ENCODE data around the gene TBPL2.
A peak's percentile ranks its signal among the peaks of the same experiment; 100 is the strongest.
"Not testable (repeated sequence)": the region's sequence is repeated elsewhere in the genome, so short reads cannot be mapped to it uniquely, and the experiment has no call there.

Gene TBPL2

GRCh38 chr14:55430024-55430690 is 10.3 kb downstream of the TBPL2 start:
- TF ChIP-seq CTCF (IDR thresholded peaks at IDR 0.05; ENCODE audit: unreplicated experiment in 3 of 3) = peak in 2 of 3 experiments; percentile 19 to 40
- Mint-ChIP-seq H3K4me3 (no peak overlapping the region), H3K36me3 (ENCODE audit: low read depth) (no peaks in the 10 kb centered on the region), H3K27ac (no peak overlapping the region), H3K4me1 (no peaks in the 10 kb centered on the region), H3K9me3 (no peaks in the 10 kb centered on the region), H3K27me3 (ENCODE audit: low read depth) (peaks cover 11% of the 10 kb centered on the region)

GRCh38 chr14:55427439-55427838 is 13.0 kb downstream of the TBPL2 start:
- Mint-ChIP-seq H3K4me3 (no peak overlapping the region), H3K27ac (no peak overlapping the region), H3K27me3 (ENCODE audit: low read depth) (peaks cover 6% of the 10 kb centered on the region), H3K36me3 (ENCODE audit: low read depth) (no peaks in the 10 kb centered on the region), H3K9me3 (no peaks in the 10 kb centered on the region), H3K4me1 (peaks cover 7% of the 10 kb centered on the region)
- no peak for TF ChIP-seq CTCF (IDR thresholded peaks at IDR 0.05; ENCODE audit: unreplicated experiment in 3 of 3)

GRCh38 chr14:55426891-55427290 is 13.5 kb downstream of the TBPL2 start:
- no peaks in the 10 kb centered on the region for H3K36me3 Mint-ChIP-seq (ENCODE audit: low read depth)
- peaks cover 6% of the 10 kb centered on the region for H3K27me3 Mint-ChIP-seq (ENCODE audit: low read depth)
- no peak for TF ChIP-seq CTCF (IDR thresholded peaks at IDR 0.05; ENCODE audit: unreplicated experiment in 3 of 3)
- H3K27ac Mint-ChIP-seq = no peak overlapping the region
- no peak overlapping the region for H3K4me3 Mint-ChIP-seq
- peaks cover 7% of the 10 kb centered on the region for H3K4me1 Mint-ChIP-seq
- H3K9me3 Mint-ChIP-seq = no peaks in the 10 kb centered on the region

GRCh38 chr14:55425091-55425490 is 15.3 kb downstream of the TBPL2 start:
- Mint-ChIP-seq H3K9me3 (no peaks in the 10 kb centered on the region), H3K27me3 (ENCODE audit: low read depth) (peaks cover 6% of the 10 kb centered on the region), H3K4me1 (peaks cover 7% of the 10 kb centered on the region), H3K4me3 (no peak overlapping the region), H3K36me3 (ENCODE audit: low read depth) (no peaks in the 10 kb centered on the region), H3K27ac (no peak overlapping the region)
- TF ChIP-seq CTCF (IDR thresholded peaks at IDR 0.05; ENCODE audit: unreplicated experiment in 3 of 3) = no peak

- Mint-ChIP-seq H3K27me3 (ENCODE audit: low read depth) (peaks cover 6% of the 10 kb centered on the region), H3K36me3 (ENCODE audit: low read depth) (no peaks in the 10 kb centered on the region), H3K27ac (no peak overlapping the region), H3K9me3 (no peaks in the 10 kb centered on the region), H3K4me3 (no peak overlapping the region), H3K4me1 (peaks cover 7% of the 10 kb centered on the region)
- no peak for TF ChIP-seq CTCF (IDR thresholded peaks at IDR 0.05; ENCODE audit: unreplicated experiment in 3 of 3)
These were observed 16.4 kb downstream of the TBPL2 start for GRCh38 chr14:55423969-55424368.

- H3K4me1 Mint-ChIP-seq; H3K9me3 Mint-ChIP-seq; H3K36me3 Mint-ChIP-seq (ENCODE audit: low read depth); H3K27ac Mint-ChIP-seq; H3K4me3 Mint-ChIP-seq; H3K27me3 Mint-ChIP-seq (ENCODE audit: low read depth): not testable (repeated sequence)
These were observed 18.1 kb downstream of the TBPL2 start for GRCh38 chr14:55422338-55422737.
